NCI-H510A (cell line): ENCODE results near the gene EAPP.
"Not testable (repeated sequence)": the region's sequence is repeated elsewhere in the genome, so short reads cannot be mapped to it uniquely, and the experiment has no call there.

ENCODE experiments used
- DNase-seq: peaks from one replicate; lab custom pipeline; 2025; lab: John Stamatoyannopoulos, UW

Gene EAPP

DNA sequence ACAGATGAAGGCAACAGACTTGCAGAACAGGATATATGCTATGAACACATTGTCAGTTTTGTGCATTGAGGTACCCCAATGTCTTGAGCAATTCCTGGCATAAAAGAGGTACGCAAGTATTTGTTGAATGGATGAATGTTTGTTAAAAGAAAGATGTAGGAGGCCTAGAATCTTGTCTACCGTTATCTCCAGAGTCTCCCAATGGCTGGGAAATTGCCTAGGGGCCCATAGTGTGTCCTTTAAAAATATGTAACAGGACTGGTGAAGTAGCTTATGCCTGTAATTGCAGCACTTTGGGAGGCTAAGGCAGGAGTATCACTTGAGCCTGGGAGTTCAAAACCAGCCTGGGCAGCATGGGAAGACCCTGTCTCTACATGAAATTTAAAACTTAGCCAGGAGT lies 57.0 kb downstream of the EAPP start:
- DNase-seq, result no peak

DNA sequence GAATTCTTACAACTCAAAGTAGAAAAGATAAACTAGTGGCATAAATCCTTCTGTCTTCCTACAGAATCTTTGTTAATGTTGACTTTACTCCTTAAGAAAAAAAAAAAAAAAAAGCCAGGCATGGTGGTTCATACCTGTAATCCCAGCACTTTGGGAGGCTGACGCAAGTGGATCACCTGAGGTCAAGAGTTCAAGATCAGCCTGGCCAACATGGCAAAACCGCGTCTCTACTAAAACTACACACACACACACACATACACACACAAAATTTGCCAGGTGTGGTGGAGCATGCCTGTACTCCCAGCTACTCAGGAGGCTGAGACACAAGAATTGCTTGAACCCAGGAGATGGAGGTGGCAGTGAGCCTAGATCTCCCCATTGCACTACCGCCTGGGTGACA lies 59.8 kb downstream of the EAPP start:
- DNase-seq, result no peak

DNA sequence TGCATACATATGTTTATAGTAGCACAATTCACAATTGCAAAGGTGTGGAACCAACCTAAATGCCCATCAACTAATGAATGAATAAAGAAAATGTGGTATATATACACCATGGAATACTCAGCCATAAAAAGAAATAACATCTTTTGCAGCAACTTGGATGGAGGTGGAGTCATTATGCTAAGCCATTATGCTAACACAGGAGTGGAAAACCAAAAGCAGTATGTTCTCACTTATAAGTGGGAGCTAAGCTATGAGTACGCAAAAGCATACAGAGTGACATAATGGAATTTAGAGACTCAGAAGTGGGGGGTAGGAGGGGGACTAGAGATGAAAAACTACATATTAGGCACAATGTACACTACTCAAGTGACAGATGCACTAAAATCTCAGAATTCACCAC lies 61.2 kb downstream of the EAPP start:
- no peak for DNase-seq

DNA sequence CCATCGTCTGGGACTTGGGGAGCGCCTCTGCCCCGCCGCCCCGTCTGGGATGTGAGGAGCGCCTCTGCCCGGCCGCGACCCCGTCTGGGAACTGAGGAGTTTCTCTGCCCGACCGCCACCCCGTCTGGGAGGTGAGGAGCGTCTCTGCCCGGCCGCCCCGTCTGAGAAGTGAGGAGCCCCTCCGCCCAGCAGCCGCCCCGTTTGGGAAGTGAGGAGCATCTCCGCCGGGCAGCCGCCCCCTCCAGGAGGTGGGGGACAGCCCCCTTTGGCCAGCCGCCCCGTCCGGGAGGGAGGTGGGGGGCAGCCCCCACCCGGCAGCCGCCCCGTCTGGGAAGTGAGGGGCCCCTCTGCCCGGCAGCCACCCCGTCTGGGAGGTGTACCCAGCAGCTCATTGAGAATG lies 63.5 kb downstream of the EAPP start:
- not testable (repeated sequence) for DNase-seq

DNA sequence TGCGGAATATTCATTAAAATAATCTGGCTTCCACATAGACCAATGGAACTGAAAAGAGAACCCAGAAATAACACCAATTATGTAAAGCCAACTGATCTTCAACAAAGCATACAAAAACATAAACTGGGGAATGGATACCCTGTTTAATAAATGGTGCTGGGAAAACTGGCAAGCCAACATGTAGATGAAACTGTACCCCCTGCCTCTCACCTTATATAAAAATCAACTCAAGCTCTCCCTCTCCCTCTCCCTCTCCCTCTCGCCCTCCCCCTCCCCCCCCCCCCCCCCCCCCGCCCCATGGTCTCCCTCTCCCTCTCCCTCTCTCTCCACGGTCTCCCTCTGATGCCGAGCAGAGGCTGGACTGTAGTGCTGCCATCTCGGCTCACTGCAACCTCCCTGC lies 64.3 kb downstream of the EAPP start:
- no peak for DNase-seq

DNA sequence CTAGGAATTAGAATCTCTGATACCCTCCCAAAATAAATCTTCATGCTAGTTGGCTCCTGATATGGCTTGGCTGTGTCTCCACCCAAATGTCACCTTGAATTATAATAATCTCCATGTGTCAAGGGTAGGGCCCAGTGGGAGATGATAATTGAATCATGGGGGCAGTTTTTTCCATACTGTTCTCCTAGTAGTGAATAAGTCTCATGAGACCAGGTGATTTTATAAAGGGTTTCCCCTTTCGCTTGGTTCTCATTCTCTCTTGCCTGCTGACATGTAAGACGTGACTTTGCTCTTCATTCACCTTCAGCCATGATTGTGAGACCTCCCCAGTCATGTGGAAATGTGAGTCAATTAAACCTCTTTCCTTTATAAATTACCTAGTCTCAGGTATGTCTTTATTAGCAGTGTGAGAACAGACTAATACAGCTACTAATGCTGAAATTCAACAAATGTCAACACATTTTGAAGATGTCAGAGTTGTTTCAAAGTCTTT lies 65.3 kb downstream of the EAPP start:
- no peak for DNase-seq

DNA sequence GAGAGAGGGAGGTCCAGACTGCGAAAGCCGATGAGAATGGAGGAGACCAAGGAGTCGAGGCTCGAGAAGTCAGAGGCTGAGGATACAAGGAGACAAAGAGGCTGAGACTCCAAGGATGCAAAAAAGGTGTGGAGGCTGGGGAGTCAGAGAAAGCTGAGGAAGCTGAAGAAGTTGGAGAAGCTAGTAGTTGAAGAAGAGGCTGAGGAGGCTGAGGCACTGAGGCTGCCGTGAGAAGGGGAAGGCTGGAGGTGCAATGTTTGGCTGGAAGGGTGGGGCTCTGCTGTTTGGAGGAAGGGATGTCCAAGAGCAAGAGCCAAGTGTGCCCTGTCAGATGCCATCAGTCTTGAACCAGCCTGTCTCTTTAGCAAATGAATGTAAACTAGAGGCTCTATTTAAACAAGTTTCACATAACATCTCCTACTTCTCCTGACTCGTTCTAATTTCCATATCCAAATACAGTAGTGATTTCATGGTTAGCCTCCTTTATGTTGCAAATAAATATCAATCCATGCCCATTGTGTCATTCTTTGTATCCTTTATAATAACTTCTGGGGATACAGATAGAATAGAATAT lies 66.7 kb downstream of the EAPP start:
- DNase-seq, result no peak

DNA sequence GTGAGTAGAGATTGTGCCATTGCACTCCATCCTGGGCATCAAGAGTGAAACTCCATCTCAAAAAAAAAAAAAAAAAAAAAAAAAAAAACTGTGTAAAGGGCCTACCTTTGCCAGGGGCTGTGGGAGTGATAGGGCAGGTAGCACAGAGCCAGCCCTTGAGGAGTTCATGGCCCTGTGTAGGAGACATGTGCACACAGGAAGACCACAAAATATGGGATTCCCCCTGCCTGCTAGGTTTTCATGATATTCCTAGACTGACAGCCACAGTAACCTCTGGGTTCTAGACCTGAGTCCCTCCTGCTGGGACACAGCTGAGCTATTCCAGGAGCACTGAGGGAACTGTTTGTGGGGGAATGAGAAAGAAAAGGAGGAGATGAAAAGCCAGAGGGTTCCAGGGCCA lies 69.2 kb downstream of the EAPP start:
- no peak for DNase-seq

DNA sequence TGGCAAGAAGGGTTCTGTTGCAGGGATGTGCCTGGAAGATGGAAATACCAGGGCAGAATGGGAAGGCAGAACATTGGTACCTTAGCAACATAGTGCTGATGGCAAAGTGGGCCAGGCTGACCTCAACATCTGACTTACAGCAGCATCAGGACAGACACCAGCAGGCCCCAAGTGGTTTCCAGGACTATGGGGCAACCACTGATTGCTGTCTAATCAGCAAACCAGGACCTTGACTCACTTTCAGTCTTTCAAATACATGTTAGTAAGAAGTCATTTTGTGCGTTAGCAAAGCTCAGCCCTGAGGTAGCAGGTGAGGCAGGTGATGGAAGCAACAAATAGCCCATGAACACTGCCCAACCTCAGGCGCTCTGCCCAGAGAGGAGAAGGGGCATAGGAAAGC lies 72.8 kb downstream of the EAPP start:
- no peak for DNase-seq
